ENCODE measurements around the gene HSD11B2.
A peak's percentile ranks its signal among the peaks of the same experiment; 100 is the strongest.

HSD11B2 gene

GRCh38 chr16:67398546-67399217, 32.2 kb upstream of the HSD11B2 start:
- no peak overlapping the region for H3K4me3 ChIP-seq (ENCODE audit: low read depth, low read length)
- DNase-seq (ENCODE audit: low read depth): no peak
- no peak for TF ChIP-seq POLR2A (IDR thresholded peaks at IDR 0.05; ENCODE audit: extremely low read depth, insufficient read length)
- TF ChIP-seq, protein P1, sequence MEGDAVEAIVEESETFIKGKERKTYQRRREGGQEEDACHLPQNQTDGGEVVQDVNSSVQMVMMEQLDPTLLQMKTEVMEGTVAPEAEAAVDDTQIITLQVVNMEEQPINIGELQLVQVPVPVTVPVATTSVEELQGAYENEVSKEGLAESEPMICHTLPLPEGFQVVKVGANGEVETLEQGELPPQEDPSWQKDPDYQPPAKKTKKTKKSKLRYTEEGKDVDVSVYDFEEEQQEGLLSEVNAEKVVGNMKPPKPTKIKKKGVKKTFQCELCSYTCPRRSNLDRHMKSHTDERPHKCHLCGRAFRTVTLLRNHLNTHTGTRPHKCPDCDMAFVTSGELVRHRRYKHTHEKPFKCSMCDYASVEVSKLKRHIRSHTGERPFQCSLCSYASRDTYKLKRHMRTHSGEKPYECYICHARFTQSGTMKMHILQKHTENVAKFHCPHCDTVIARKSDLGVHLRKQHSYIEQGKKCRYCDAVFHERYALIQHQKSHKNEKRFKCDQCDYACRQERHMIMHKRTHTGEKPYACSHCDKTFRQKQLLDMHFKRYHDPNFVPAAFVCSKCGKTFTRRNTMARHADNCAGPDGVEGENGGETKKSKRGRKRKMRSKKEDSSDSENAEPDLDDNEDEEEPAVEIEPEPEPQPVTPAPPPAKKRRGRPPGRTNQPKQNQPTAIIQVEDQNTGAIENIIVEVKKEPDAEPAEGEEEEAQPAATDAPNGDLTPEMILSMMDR (IDR thresholded peaks at IDR 0.05; ENCODE audit: low read depth, low read length): no peak
- TF ChIP-seq MAX (IDR thresholded peaks at IDR 0.05; ENCODE audit: low read depth, low read length): no peak
- TF ChIP-seq MYC (IDR thresholded peaks at IDR 0.05; ENCODE audit: low read depth, low read length): no peak

GRCh38 chr16:67399218-67399733, 31.6 kb upstream of the HSD11B2 start:
- peak; percentile 71 for DNase-seq (ENCODE audit: low read depth)
- no peak overlapping the region for H3K4me3 ChIP-seq (ENCODE audit: low read depth, low read length)
- no peak for TF ChIP-seq POLR2A (IDR thresholded peaks at IDR 0.05; ENCODE audit: extremely low read depth, insufficient read length)
- TF ChIP-seq, protein P1 (IDR thresholded peaks at IDR 0.05; ENCODE audit: low read depth, low read length): peak; percentile 92
- TF ChIP-seq MYC (IDR thresholded peaks at IDR 0.05; ENCODE audit: low read depth, low read length): no peak
- no peak for TF ChIP-seq MAX (IDR thresholded peaks at IDR 0.05; ENCODE audit: low read depth, low read length)

DNA sequence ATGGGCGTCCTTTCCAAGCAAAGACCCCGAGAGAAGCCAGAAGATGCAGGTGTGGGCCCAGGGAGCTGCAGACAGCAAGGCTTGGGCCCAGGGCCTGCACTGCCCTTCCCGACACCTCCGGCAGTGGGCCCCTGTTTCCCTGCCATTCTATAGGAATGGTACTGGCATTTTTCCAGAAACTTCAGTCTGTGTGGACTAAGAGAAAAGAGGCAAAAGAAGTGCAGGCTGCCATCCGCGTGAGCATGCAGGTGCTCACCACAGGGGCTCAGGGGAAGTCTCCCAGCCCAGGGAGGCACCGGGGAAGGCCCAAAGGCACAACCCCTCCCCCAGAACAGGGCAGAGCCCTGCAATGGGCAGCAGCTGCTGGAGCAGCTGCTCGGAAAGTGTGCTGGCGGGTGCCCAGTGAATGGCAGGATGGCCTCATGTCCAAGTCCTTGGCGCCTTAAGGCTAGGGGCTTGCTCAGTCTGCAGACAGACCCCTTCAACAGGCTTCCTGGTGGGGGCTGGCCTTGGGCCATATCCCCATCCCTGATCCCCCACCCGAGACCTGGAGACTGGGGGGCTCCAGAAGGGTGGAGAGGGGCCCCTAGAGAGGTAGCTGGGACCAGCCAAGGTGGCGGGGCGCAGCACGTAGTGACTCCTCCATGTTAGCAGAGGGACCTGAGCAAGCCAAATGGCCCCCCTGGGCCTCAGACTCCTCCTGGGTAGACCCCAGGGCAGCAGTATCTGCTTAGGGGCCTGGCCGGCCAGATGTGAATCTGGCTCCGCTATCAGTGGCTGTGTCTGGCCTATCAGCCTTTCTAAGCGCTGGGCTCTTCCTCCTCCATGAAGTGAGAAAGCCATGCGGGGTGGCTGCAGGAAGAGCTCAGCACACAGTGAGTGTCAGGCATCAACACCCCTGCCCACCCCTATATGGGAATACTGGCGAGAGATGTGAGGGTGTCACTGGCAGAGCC, 30.9 kb upstream of the HSD11B2 start:
- no peak for DNase-seq (ENCODE audit: low read depth)
- H3K4me3 ChIP-seq (ENCODE audit: low read depth, low read length): no peak overlapping the region
- TF ChIP-seq POLR2A (IDR thresholded peaks at IDR 0.05; ENCODE audit: extremely low read depth, insufficient read length): no peak
- no peak for TF ChIP-seq MYC (IDR thresholded peaks at IDR 0.05; ENCODE audit: low read depth, low read length)
- TF ChIP-seq, protein P1 (IDR thresholded peaks at IDR 0.05; ENCODE audit: low read depth, low read length): no peak
- no peak for TF ChIP-seq MAX (IDR thresholded peaks at IDR 0.05; ENCODE audit: low read depth, low read length)

DNA sequence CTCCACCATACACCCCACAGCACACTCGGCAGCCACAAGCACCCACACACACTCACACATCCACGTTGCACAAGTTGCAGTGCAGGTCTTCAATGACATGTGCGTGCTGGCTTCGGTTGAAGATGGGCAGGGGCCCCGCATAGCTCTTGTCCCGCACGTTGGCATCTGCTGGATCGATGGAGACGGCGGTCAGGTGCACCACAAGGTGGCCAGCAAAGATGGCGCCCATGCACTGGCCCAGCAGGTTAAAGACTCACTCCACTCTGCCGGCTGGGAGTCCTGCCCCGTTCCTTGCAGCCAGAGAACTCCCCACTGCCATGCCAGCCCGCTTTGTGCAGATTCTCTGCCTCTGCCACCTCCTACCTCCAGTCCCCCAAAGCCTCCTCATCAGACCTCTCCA, 30.0 kb upstream of the HSD11B2 start:
- no peak for DNase-seq (ENCODE audit: low read depth)
- TF ChIP-seq MAX (IDR thresholded peaks at IDR 0.05; ENCODE audit: low read depth, low read length): no peak
- TF ChIP-seq POLR2A (IDR thresholded peaks at IDR 0.05; ENCODE audit: extremely low read depth, insufficient read length): no peak
- TF ChIP-seq, protein P1 (IDR thresholded peaks at IDR 0.05; ENCODE audit: low read depth, low read length): no peak
- no peak for TF ChIP-seq MYC (IDR thresholded peaks at IDR 0.05; ENCODE audit: low read depth, low read length)

DNA sequence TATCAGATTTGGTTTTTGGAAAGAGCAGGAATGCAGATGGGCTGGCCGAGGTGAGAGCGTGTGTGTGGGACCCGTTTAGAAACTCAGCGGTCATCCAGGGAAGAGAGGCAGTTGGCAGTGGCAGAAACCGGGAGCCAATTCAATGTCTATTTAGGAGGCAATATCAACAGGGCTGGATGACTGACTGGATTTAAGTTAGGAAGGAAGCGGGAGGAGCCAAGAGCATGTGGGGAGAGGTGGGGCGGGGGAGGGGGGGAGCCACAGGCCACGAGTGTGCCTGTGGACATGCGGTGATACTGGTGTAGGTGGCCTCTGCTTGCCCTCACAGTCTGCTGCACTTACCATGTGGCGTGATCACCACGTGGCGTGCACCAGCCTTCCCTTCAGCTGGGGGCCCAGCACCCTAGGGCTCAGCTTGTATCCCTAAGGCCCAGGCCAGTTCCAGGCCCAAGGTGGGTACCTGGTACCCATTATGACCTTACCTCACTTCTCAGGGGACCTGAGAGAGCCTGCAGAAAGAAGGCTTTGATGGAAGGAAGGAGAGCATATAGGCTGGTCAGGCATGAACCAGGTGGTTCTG, 26.9 kb upstream of the HSD11B2 start:
- no peak for TF ChIP-seq MYC (IDR thresholded peaks at IDR 0.05; ENCODE audit: low read depth, low read length)
- TF ChIP-seq, protein P1 (IDR thresholded peaks at IDR 0.05; ENCODE audit: low read depth, low read length): no peak
- no peak for TF ChIP-seq POLR2A (IDR thresholded peaks at IDR 0.05; ENCODE audit: extremely low read depth, insufficient read length)
- no peak for TF ChIP-seq MAX (IDR thresholded peaks at IDR 0.05; ENCODE audit: low read depth, low read length)
- no peak for DNase-seq (ENCODE audit: low read depth)

More for the DNA sequence above, 30.0 kb upstream of the HSD11B2 start:
- H3K4me3 ChIP-seq (ENCODE audit: low read depth, low read length): no peak overlapping the region

More for the DNA sequence above, 26.9 kb upstream of the HSD11B2 start:
- H3K4me3 ChIP-seq (ENCODE audit: low read depth, low read length): no peak overlapping the region

Data from NB4 (cell line).